Measurements from ENCODE around the gene CALML6. TPM values are rescaled to one million over a fixed set of nuclear protein-coding genes. Genes with fewer than 3 reads are reported as not detected.

CALML6 gene
- total and polyA plus RNA-seq, 10 of the 15 experiments (the other 5 are each of a cell fraction or from before 2014, with no cell fraction given), result 0.07 to 1.3 (median 0.21) TPM; not detected in 5

DNA sequence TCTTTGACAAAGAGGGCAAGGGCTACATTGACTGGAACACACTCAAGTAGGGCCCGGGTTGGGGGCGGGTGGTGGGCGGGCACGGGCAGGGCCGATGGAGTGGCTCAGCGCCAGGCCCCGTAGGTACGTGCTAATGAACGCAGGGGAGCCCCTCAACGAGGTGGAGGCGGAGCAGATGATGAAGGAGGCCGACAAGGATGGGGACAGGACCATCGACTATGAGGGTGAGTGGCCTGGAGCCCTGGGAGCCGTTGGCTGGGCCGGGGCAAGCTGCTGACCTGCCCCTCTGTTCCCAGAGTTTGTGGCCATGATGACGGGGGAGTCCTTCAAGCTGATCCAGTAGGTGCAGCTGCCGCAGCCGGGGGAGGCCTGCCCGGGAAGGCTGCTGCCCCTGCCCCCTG lies 1.8 kb downstream of the CALML6 start (continued):
- no peak for TF ChIP-seq SP1 (IDR thresholded peaks at IDR 0.05; ENCODE audit: low read depth, low read length)
- no peak for TF ChIP-seq IRF4 (IDR thresholded peaks at IDR 0.05; ENCODE audit: low read depth, low read length)
- no peak for TF ChIP-seq SRF (IDR thresholded peaks at IDR 0.05; ENCODE audit: low read depth in 2 of 2, low read length in 2 of 2)
- TF ChIP-seq ETV6 (conservative IDR thresholded peaks at IDR 0.05 in 1 of 2, IDR thresholded peaks at IDR 0.05 in 1 of 2; ENCODE audit: borderline replicate concordance in 1 of 2, low read depth in 1 of 2), result no peak
- TF ChIP-seq, protein P1, sequence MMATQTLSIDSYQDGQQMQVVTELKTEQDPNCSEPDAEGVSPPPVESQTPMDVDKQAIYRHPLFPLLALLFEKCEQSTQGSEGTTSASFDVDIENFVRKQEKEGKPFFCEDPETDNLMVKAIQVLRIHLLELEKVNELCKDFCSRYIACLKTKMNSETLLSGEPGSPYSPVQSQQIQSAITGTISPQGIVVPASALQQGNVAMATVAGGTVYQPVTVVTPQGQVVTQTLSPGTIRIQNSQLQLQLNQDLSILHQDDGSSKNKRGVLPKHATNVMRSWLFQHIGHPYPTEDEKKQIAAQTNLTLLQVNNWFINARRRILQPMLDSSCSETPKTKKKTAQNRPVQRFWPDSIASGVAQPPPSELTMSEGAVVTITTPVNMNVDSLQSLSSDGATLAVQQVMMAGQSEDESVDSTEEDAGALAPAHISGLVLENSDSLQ (IDR thresholded peaks at IDR 0.05), result no peak
- no peak for TF ChIP-seq NFYA (IDR thresholded peaks at IDR 0.05; ENCODE audit: borderline replicate concordance, low read depth, low read length)

DNA sequence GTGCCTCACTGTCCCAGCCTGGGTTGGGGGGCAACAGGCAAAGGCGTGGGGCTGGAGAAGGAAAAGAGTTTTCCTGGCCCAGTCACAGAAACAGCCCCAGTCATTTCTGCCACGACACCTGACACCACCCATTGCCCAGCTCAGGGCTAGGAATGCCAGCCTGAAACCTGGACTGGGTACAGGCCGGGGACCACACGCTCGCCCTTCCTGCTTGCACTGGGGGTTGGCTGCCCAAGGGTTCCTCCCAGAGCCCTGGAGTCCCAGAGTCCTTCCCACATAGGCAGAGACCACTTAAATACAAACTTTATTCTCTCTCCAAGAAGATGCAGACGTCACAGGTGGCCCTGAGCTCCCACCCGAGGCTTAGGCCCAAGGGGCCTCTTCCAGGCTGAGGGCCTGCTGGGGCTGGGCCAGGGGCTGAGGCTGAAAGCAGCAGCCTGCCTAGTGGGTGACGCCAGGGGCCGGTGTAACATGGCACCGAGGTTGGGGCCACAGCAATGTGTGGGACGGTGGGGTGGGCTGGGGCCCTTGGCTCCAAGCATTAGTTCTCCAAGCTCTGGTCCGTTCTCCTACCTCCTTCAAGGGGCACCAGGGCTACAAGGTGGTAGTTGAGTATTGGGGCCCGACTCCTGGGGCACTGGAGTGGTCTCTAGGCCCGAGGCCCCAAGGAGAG lies 2.4 kb downstream of the CALML6 start:
- DNase-seq (ENCODE audit: low read depth, low spot score) (no peak), FAIRE-seq (no peak), ATAC-seq (no peak)
- Histone ChIP-seq H3K27me3 (replicated peaks in 1 of 2; ENCODE audit: control insufficient read depth in 2 of 2, insufficient read depth in 2 of 2, low read length in 1 of 2) (peaks cover 0 to 2% of the 10 kb centered on the region in 2 experiments; a peak in 1 of 4 replicates), H3K79me2 (ENCODE audit: control insufficient read depth, insufficient read depth, low read length) (no peaks in the 10 kb centered on the region), H3K9ac (ENCODE audit: control insufficient read depth, insufficient read depth, low read length) (no peak overlapping the region), H3K36me3 (ENCODE audit: control insufficient read depth in 2 of 2, insufficient read depth in 2 of 2, low read length in 1 of 2) (no peaks in the 10 kb centered on the region), H2AFZ (ENCODE audit: control insufficient read depth, low read depth, low read length) (no peak overlapping the region), H4K20me1 (ENCODE audit: control insufficient read depth, insufficient read depth) (no peaks in the 10 kb centered on the region), H3K4me1 (ENCODE audit: control insufficient read depth, insufficient read depth, low read length) (peaks cover 7% of the 10 kb centered on the region), H3K9me3 (replicated peaks; ENCODE audit: control insufficient read depth, insufficient read depth, low read length) (no peaks in the 10 kb centered on the region), H3K27ac (ENCODE audit: control insufficient read depth, insufficient read depth) (no peak overlapping the region), H3K4me3 (no peak overlapping the region), H3K4me2 (ENCODE audit: control insufficient read depth, insufficient read depth) (no peak overlapping the region)
- intact Hi-C loops (cut with micrococcal nuclease; ENCODE audit: unreplicated experiment), result no loop called here
- ChIA-PET RAD21 (ENCODE audit: unreplicated experiment) (no interaction called here), SMC1A (ENCODE audit: uncharacterized antibody, unreplicated experiment) (no interaction called here), CTCF (no interaction called here), POLR2A (no interaction called here)
- in situ Hi-C loops (cut with MboI), result no loop called here
- BruUV-seq (replicated peaks), result no TSS peak
- WGBS (ENCODE audit: insufficient coverage, insufficient replicate concordance, low lambda C conversion rate, missing lambda C conversion rate), result 43% methylated on average over 14 of the region's 14 CpGs
- TF ChIP-seq, protein P2, sequence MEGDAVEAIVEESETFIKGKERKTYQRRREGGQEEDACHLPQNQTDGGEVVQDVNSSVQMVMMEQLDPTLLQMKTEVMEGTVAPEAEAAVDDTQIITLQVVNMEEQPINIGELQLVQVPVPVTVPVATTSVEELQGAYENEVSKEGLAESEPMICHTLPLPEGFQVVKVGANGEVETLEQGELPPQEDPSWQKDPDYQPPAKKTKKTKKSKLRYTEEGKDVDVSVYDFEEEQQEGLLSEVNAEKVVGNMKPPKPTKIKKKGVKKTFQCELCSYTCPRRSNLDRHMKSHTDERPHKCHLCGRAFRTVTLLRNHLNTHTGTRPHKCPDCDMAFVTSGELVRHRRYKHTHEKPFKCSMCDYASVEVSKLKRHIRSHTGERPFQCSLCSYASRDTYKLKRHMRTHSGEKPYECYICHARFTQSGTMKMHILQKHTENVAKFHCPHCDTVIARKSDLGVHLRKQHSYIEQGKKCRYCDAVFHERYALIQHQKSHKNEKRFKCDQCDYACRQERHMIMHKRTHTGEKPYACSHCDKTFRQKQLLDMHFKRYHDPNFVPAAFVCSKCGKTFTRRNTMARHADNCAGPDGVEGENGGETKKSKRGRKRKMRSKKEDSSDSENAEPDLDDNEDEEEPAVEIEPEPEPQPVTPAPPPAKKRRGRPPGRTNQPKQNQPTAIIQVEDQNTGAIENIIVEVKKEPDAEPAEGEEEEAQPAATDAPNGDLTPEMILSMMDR (IDR thresholded peaks at IDR 0.05 in 2 of 3, conservative IDR thresholded peaks at IDR 0.05 in 1 of 3; ENCODE audit: control insufficient read depth in 2 of 3, extremely low read depth in 1 of 3, insufficient read depth in 1 of 3, low read depth in 3 of 3, low read length in 3 of 3), result no peak
- TF ChIP-seq, protein P3, sequence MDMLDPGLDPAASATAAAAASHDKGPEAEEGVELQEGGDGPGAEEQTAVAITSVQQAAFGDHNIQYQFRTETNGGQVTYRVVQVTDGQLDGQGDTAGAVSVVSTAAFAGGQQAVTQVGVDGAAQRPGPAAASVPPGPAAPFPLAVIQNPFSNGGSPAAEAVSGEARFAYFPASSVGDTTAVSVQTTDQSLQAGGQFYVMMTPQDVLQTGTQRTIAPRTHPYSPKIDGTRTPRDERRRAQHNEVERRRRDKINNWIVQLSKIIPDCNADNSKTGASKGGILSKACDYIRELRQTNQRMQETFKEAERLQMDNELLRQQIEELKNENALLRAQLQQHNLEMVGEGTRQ (IDR thresholded peaks at IDR 0.05; ENCODE audit: borderline replicate concordance, low read depth, low read length), result no peak
- TF ChIP-seq SMAD5 (IDR thresholded peaks at IDR 0.05; ENCODE audit: low read depth) (no peak), NFYA (IDR thresholded peaks at IDR 0.05; ENCODE audit: borderline replicate concordance, low read depth, low read length) (no peak), ESRRA (IDR thresholded peaks at IDR 0.05; ENCODE audit: low read length) (no peak), TARDBP (IDR thresholded peaks at IDR 0.05; ENCODE audit: borderline replicate concordance) (no peak), GABPA (IDR thresholded peaks at IDR 0.05; ENCODE audit: low read depth) (no peak), RCOR1 (conservative IDR thresholded peaks at IDR 0.05; ENCODE audit: low read depth, low read length) (no peak)
- TF ChIP-seq, protein P4, sequence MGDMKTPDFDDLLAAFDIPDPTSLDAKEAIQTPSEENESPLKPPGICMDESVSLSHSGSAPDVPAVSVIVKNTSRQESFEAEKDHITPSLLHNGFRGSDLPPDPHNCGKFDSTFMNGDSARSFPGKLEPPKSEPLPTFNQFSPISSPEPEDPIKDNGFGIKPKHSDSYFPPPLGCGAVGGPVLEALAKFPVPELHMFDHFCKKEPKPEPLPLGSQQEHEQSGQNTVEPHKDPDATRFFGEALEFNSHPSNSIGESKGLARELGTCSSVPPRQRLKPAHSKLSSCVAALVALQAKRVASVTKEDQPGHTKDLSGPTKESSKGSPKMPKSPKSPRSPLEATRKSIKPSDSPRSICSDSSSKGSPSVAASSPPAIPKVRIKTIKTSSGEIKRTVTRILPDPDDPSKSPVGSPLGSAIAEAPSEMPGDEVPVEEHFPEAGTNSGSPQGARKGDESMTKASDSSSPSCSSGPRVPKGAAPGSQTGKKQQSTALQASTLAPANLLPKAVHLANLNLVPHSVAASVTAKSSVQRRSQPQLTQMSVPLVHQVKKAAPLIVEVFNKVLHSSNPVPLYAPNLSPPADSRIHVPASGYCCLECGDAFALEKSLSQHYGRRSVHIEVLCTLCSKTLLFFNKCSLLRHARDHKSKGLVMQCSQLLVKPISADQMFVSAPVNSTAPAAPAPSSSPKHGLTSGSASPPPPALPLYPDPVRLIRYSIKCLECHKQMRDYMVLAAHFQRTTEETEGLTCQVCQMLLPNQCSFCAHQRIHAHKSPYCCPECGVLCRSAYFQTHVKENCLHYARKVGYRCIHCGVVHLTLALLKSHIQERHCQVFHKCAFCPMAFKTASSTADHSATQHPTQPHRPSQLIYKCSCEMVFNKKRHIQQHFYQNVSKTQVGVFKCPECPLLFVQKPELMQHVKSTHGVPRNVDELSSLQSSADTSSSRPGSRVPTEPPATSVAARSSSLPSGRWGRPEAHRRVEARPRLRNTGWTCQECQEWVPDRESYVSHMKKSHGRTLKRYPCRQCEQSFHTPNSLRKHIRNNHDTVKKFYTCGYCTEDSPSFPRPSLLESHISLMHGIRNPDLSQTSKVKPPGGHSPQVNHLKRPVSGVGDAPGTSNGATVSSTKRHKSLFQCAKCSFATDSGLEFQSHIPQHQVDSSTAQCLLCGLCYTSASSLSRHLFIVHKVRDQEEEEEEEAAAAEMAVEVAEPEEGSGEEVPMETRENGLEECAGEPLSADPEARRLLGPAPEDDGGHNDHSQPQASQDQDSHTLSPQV (IDR thresholded peaks at IDR 0.05), result no peak

Data from GM12878 (cell line).